Endodermal cell (in vitro differentiated cells): ENCODE results near the gene VIL1. TPM values are rescaled to one million over a fixed set of nuclear protein-coding genes. Genes with fewer than 3 reads are reported as not detected.

Source experiments
- DNase-seq: peaks from one replicate; pipeline ENCODE4 v3.0.0-alpha.2; 2017
- H3K27ac ChIP-seq: 2 replicates; pipeline ENCODE4 v1.5.1; 2013; ENCODE audit warnings: mild to moderate bottlenecking, low read depth, low read length, moderate library complexity
- H3K27me3 ChIP-seq: 2 replicates; pipeline ENCODE4 v1.6.1; 2013; ENCODE audit warnings: mild to moderate bottlenecking, low read length, moderate library complexity; ENCODE audit not compliant: insufficient read depth, control insufficient read depth, poor library complexity, severe bottlenecking
- H3K36me3 ChIP-seq: 2 replicates; pipeline ENCODE4 v1.7.0; 2013; ENCODE audit warnings: mild to moderate bottlenecking, low read length, moderate library complexity; ENCODE audit not compliant: control insufficient read depth, insufficient read depth
- H3K4me1 ChIP-seq: one replicate; pipeline ENCODE4 v1.7.0; 2013; ENCODE audit warnings: low read length; ENCODE audit not compliant: control insufficient read depth, insufficient read depth
- H3K4me3 ChIP-seq: 2 replicates; pipeline ENCODE4 v1.5.1; 2013; ENCODE audit warnings: mild to moderate bottlenecking, low read length, moderate library complexity
- H3K9ac ChIP-seq: 2 replicates; pipeline ENCODE4 v1.6.1; 2013; ENCODE audit warnings: mild to moderate bottlenecking, low read length, moderate library complexity; ENCODE audit not compliant: poor library complexity, severe bottlenecking; ENCODE audit errors: extremely low read depth
- H3K9me3 ChIP-seq: 2 replicates; pipeline ENCODE4 v1.6.1; 2013; ENCODE audit warnings: mild to moderate bottlenecking, low read length, moderate library complexity; ENCODE audit not compliant: control insufficient read depth
- H3K27ac Mint-ChIP-seq: 2 replicates; pipeline ENCODE4 v1.8.0; 2020; ENCODE audit warnings: mixed read lengths
- H3K27me3 Mint-ChIP-seq: 2 replicates; pipeline ENCODE4 v1.8.0; 2021; ENCODE audit warnings: mild to moderate bottlenecking, mixed read lengths; ENCODE audit not compliant: insufficient read depth
- H3K36me3 Mint-ChIP-seq: 2 replicates; pipeline ENCODE4 v1.8.0; 2020; ENCODE audit warnings: low read depth, mixed read lengths
- H3K4me1 Mint-ChIP-seq: 2 replicates; pipeline ENCODE4 v1.8.0; 2020; ENCODE audit warnings: mixed read lengths
- H3K4me3 Mint-ChIP-seq: 2 replicates; pipeline ENCODE4 v1.8.0; 2020; ENCODE audit warnings: mild to moderate bottlenecking, moderate library complexity, mixed read lengths
- H3K9me3 Mint-ChIP-seq: 2 replicates; pipeline ENCODE4 v1.8.0; 2020; ENCODE audit warnings: mild to moderate bottlenecking, mixed read lengths
- CTCF ChIP-seq: fragments of 200-600 bp; sonication (generic); conservative IDR thresholded peaks from 2 replicates; pipeline ENCODE4 v1.5.0; 2021; ENCODE audit warnings: antibody characterized with exemption, mild to moderate bottlenecking
- WGBS, 2 experiments: methylation state at CpG; one replicate each; pipeline versions ENCODE4 v1.1.5 to v1.1.7; 2013; ENCODE audit warnings: missing lambda C conversion rate in 2 of 2, mixed read lengths in 1 of 2; ENCODE audit not compliant: insufficient coverage in 1 of 2, insufficient read length in 1 of 2; 5-methylcytosine and 5-hydroxymethylcytosine counted together
- total RNA-seq, 2 donors: library from RNA; stranded (reverse); fragmentation: NEBNext Ultra II Directional in 1 of 2; extraction: Animal tissue kit (Norgen Biotek cat#: 25700) in 1 of 2; gene quantifications; 2 replicates in 1 of 2; 3 replicates in 1 of 2; pipeline ENCODE4 v1.2.1, GENCODE V29; 2021

The VIL1 gene
- total RNA-seq, 2 donors from 2014 or later = 70.2 to 83.1 TPM

GRCh38 chr2:218477247-218477646 lies 58.3 kb downstream of the VIL1 start:
- Mint-ChIP-seq H3K9me3 (no peaks in the 10 kb centered on the region), H3K36me3 (peaks cover 32% of the 10 kb centered on the region), H3K27me3 (no peaks in the 10 kb centered on the region), H3K4me3 (no peak overlapping the region), H3K27ac (no peak overlapping the region), H3K4me1 (no peaks in the 10 kb centered on the region)
- Histone ChIP-seq H3K9me3 (no peaks in the 10 kb centered on the region), H3K27me3 (no peaks in the 10 kb centered on the region), H3K9ac (no peak overlapping the region), H3K27ac (no peak overlapping the region), H3K4me1 (no peaks in the 10 kb centered on the region), H3K4me3 (no peak overlapping the region), H3K36me3 (peaks cover 71% of the 10 kb centered on the region)
- TF ChIP-seq CTCF = no peak
- no peak for DNase-seq

DNA sequence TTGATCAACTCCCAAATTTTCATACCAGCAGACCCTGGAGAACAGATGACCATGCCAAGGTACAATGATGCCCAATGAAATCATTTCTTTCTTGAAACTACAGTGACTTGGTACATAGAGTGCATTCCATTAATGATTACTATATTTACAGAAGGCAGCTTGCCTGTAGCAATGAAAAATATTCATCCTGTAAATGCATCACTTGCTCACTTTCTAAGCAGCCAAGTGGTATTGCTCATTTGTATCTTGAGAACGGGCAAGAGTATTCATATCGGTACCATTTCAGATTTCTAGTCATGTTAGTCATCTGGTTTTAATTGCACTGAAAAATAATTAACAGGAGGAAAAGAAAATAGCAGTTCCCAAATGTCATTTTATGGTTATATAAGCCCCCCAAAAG lies 59.6 kb downstream of the VIL1 start:
- Histone ChIP-seq H3K9ac (no peak overlapping the region), H3K27ac (no peak overlapping the region), H3K27me3 (no peaks in the 10 kb centered on the region), H3K36me3 (peaks cover 75% of the 10 kb centered on the region), H3K4me3 (no peak overlapping the region), H3K9me3 (no peaks in the 10 kb centered on the region), H3K4me1 (no peaks in the 10 kb centered on the region)
- Mint-ChIP-seq H3K9me3 (no peaks in the 10 kb centered on the region), H3K27ac (no peak overlapping the region), H3K36me3 (peaks cover 25% of the 10 kb centered on the region), H3K27me3 (no peaks in the 10 kb centered on the region), H3K4me1 (no peaks in the 10 kb centered on the region), H3K4me3 (no peak overlapping the region)
- 98% methylated on average over 2 of the region's 2 CpGs; no CpG with 5 or more reads in 1 of the 2 experiments for WGBS, 2 experiments
- no peak for DNase-seq
- TF ChIP-seq CTCF = no peak

- Mint-ChIP-seq H3K36me3 (peaks cover 29% of the 10 kb centered on the region), H3K9me3 (no peaks in the 10 kb centered on the region), H3K4me3 (no peak overlapping the region), H3K27ac (no peak overlapping the region), H3K27me3 (no peaks in the 10 kb centered on the region), H3K4me1 (no peaks in the 10 kb centered on the region)
- Histone ChIP-seq H3K27ac (no peak overlapping the region), H3K36me3 (peaks cover 70% of the 10 kb centered on the region), H3K4me1 (no peaks in the 10 kb centered on the region), H3K27me3 (no peaks in the 10 kb centered on the region), H3K4me3 (no peak overlapping the region), H3K9me3 (no peaks in the 10 kb centered on the region), H3K9ac (no peak overlapping the region)
- 95 to 100% methylated on average over 2 of the region's 2 CpGs for WGBS, 2 experiments
- no peak for DNase-seq
- no peak for TF ChIP-seq CTCF
Observed at GRCh38 chr2:218479595-218479994, 60.7 kb downstream of the VIL1 start.
